ENCODE data around the gene PCDHB13.

The PCDHB13 gene

DNA sequence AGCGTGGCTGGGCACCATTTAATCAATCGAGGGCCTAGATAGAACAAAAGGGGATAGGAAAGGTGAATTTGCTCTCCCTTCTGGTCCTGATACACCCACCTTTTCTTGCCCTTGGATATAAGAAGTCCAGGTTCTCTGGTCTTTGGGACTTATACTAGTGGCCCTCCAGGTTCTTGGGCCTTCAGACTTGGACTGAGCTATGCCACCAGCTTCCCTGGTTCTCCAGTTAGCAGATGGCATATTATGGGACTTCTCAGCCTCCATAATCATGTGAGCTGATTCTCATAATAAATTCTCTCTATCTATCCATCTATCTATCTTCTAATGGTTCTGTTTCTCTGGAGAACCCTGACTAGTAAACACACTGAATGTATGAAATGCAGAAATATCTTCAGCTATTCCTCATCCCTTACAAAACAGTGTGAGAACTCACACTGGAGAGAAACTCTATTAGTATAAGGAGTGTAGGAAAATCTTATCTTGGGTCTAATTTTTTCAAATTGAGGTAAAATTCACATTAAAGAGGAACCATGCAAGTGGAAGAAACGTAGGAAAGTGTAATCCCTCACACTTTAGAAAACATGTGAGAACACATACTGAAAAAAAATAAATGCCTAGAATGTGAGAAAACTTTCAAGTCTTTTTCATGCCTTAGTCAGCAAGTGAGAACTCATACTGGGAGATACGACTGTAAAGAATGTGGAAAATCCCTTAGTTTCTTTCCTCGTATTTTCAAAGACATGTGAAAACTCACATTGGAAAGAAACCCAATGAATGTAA lies 46.9 kb downstream of the PCDHB13 start:
- no peaks in the 10 kb centered on the region for H3K27me3 ChIP-seq (replicated peaks; ENCODE audit: control insufficient read depth, insufficient read depth, low read length)
- no peak for DNase-seq (ENCODE audit: extremely low read depth, insufficient read length)
- no peak overlapping the region for H3K4me3 ChIP-seq (replicated peaks; ENCODE audit: low read depth, low read length)
- no peaks in the 10 kb centered on the region for H3K36me3 ChIP-seq (ENCODE audit: control insufficient read depth, insufficient read depth, low read length)
- TF ChIP-seq, protein P1, sequence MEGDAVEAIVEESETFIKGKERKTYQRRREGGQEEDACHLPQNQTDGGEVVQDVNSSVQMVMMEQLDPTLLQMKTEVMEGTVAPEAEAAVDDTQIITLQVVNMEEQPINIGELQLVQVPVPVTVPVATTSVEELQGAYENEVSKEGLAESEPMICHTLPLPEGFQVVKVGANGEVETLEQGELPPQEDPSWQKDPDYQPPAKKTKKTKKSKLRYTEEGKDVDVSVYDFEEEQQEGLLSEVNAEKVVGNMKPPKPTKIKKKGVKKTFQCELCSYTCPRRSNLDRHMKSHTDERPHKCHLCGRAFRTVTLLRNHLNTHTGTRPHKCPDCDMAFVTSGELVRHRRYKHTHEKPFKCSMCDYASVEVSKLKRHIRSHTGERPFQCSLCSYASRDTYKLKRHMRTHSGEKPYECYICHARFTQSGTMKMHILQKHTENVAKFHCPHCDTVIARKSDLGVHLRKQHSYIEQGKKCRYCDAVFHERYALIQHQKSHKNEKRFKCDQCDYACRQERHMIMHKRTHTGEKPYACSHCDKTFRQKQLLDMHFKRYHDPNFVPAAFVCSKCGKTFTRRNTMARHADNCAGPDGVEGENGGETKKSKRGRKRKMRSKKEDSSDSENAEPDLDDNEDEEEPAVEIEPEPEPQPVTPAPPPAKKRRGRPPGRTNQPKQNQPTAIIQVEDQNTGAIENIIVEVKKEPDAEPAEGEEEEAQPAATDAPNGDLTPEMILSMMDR (IDR thresholded peaks at IDR 0.05; ENCODE audit: insufficient read depth, low read length, poor library complexity, severe bottlenecking): no peak

DNA sequence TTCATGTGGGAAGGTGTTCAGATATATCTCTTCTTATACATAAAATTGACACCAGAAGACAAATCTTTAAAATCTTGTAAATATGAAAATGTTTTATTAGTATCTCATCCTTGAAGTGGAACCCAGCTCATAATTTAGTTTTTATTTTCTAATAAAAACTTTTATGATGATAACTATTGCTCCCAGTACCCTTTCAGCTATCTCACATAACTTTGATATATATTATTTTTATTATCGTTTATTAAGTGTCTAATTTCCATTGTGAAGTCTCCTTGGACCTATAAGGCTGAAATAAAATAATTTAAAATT lies 47.5 kb downstream of the PCDHB13 start:
- TF ChIP-seq, protein P1 (IDR thresholded peaks at IDR 0.05; ENCODE audit: insufficient read depth, low read length, poor library complexity, severe bottlenecking): no peak
- no peak for DNase-seq (ENCODE audit: extremely low read depth, insufficient read length)
- Histone ChIP-seq H3K36me3 (ENCODE audit: control insufficient read depth, insufficient read depth, low read length) (no peaks in the 10 kb centered on the region), H3K4me3 (replicated peaks; ENCODE audit: low read depth, low read length) (no peak overlapping the region), H3K27me3 (replicated peaks; ENCODE audit: control insufficient read depth, insufficient read depth, low read length) (no peaks in the 10 kb centered on the region)
